PC-9 (cell line): ENCODE measurements around the gene HMHB1.

Source experiments
- CTCF ChIP-seq: fragments of 200-600 bp; sonication (generic); conservative IDR thresholded peaks from 2 replicates; pipeline ENCODE4 v1.6.1; 2017; ENCODE audit warnings: mixed run types, antibody characterized with exemption, mild to moderate bottlenecking, moderate library complexity
- EZH2 ChIP-seq: fragments of 200-600 bp; sonication (generic); IDR thresholded peaks from 2 replicates; pipeline ENCODE4 v1.8.0; 2017; ENCODE audit warnings: antibody characterized with exemption, low read depth

GRCh38 chr5:143865426-143866025, 53.6 kb downstream of the HMHB1 start:
- TF ChIP-seq CTCF (no peak), EZH2 (no peak)
